ENCODE results near the gene FJX1.
"Not testable (repeated sequence)": the region's sequence is repeated elsewhere in the genome, so short reads cannot be mapped to it uniquely, and the experiment has no call there.

FJX1 gene

DNA sequence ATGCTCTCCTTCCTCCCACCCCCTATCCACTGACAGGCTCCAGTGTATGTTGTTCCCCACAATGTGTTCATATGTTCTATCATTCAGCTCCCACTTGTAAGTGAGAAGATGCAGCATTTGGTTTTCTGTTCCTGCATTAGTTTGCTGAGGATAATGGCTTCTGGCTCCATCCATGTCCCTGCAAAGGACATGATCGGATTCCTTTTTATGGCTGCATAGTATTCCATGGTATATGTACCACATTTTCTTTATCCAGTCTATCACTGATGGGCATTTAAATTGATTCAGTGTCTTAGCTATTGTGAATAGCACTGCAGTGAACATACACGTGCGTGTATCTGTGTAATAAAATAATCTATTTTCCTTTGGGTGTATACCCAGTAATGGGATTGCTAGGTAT, 50.1 kb downstream of the FJX1 start:
- DNase-seq (ENCODE audit: low read depth) = not testable (repeated sequence)
